Medulla oblongata (tissue), 1 donor: ENCODE data around the gene FHAD1.
A peak's percentile ranks its signal among the peaks of the same experiment; 100 is the strongest.

Experiments
- DNase-seq: peaks from one replicate; pipeline ENCODE4 v3.0.0-alpha.2; 2015; ENCODE audit errors: extremely low spot score

FHAD1 gene

GRCh38 chr1:15248216-15248615 is 1.2 kb downstream of the FHAD1 start:
- DNase-seq = no peak

GRCh38 chr1:15249081-15249480 is 2.1 kb downstream of the FHAD1 start:
- DNase-seq = no peak

- DNase-seq = no peak
Measured at GRCh38 chr1:15251857-15252835, 5.1 kb downstream of the FHAD1 start.

- no peak for DNase-seq
Measured at GRCh38 chr1:15254559-15254958, 7.5 kb downstream of the FHAD1 start.

- DNase-seq = no peak
Measured at GRCh38 chr1:15255582-15256149, 8.6 kb downstream of the FHAD1 start.

- no peak for DNase-seq
Measured at GRCh38 chr1:15256584-15256983, 9.6 kb downstream of the FHAD1 start.

- no peak for DNase-seq
Measured at GRCh38 chr1:15257309-15257708, 10.3 kb downstream of the FHAD1 start.

- DNase-seq = peak; percentile 68
Measured at GRCh38 chr1:15258833-15259621, 12.0 kb downstream of the FHAD1 start.

GRCh38 chr1:15259622-15260007 is 12.6 kb downstream of the FHAD1 start:
- DNase-seq = no peak

- no peak for DNase-seq
Measured at GRCh38 chr1:15260418-15261154, 13.6 kb downstream of the FHAD1 start.

- peak; percentile 65 for DNase-seq
Measured at GRCh38 chr1:15261155-15262002, 14.4 kb downstream of the FHAD1 start.

- DNase-seq = no peak
Measured at GRCh38 chr1:15262003-15262377, 15.0 kb downstream of the FHAD1 start.

- no peak for DNase-seq
Measured at GRCh38 chr1:15262706-15263105, 15.7 kb downstream of the FHAD1 start.

- DNase-seq = no peak
Measured at GRCh38 chr1:15264769-15265168, 17.7 kb downstream of the FHAD1 start.

GRCh38 chr1:15271196-15271595 is 24.2 kb downstream of the FHAD1 start:
- no peak for DNase-seq

GRCh38 chr1:15272009-15272781 is 25.2 kb downstream of the FHAD1 start:
- DNase-seq = peak; percentile 87

GRCh38 chr1:15272782-15273127 is 25.7 kb downstream of the FHAD1 start:
- no peak for DNase-seq

- DNase-seq = no peak
Measured at GRCh38 chr1:15273274-15273673, 26.3 kb downstream of the FHAD1 start.

GRCh38 chr1:15275921-15276683 is 29.1 kb downstream of the FHAD1 start:
- peak; percentile 71 for DNase-seq
